Measurements from ENCODE around the gene ZNF285.
"Not testable (repeated sequence)": the region's sequence is repeated elsewhere in the genome, so short reads cannot be mapped to it uniquely, and the experiment has no call there.

DNA sequence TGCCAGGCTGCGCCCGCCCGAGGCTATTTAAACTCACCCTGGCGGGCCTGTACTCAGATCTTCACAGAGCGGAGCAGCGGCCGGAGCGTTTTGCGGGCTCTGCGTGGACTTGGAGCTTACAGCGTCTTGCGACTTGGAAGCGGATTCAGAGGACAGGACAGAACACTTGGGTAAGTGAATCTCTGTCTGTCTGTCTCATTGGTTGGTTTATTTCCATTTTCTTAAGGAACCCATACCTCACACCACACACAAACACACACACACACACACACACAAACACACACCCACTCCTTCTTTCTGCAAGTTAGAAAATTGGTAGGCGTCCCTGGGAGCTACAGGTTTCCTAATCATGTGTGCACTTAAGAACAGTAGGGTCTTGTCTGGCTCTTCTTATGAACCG lies 14.1 kb upstream of the ZNF285 start:
- not testable (repeated sequence) for TF ChIP-seq POLR2A (IDR thresholded peaks at IDR 0.05); POLR2AphosphoS5 (IDR thresholded peaks at IDR 0.05); EP300 (IDR thresholded peaks at IDR 0.05; ENCODE audit: low read depth)
- TF ChIP-seq, protein P1, sequence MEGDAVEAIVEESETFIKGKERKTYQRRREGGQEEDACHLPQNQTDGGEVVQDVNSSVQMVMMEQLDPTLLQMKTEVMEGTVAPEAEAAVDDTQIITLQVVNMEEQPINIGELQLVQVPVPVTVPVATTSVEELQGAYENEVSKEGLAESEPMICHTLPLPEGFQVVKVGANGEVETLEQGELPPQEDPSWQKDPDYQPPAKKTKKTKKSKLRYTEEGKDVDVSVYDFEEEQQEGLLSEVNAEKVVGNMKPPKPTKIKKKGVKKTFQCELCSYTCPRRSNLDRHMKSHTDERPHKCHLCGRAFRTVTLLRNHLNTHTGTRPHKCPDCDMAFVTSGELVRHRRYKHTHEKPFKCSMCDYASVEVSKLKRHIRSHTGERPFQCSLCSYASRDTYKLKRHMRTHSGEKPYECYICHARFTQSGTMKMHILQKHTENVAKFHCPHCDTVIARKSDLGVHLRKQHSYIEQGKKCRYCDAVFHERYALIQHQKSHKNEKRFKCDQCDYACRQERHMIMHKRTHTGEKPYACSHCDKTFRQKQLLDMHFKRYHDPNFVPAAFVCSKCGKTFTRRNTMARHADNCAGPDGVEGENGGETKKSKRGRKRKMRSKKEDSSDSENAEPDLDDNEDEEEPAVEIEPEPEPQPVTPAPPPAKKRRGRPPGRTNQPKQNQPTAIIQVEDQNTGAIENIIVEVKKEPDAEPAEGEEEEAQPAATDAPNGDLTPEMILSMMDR (IDR thresholded peaks at IDR 0.05): not testable (repeated sequence)

Measured in transverse colon (tissue), 4 donors.